HTERT RPE-1 (cell line): ENCODE measurements around the gene VPS13D.

Experiments used
- in situ Hi-C: fragments of 300-500 bp; cut with MboI; formaldehyde crosslinking; loops from 4 replicates; pipeline ENCODE4 v1.14.3; 2020; ENCODE audit warnings: low sequenced_read_pairs

The VPS13D gene

GRCh38 chr1:12285496-12286143, 55.8 kb downstream of the VPS13D start:
- in situ Hi-C loops, result no loop called here

GRCh38 chr1:12287869-12288268, 58.0 kb downstream of the VPS13D start:
- in situ Hi-C loops, result no loop called here

DNA sequence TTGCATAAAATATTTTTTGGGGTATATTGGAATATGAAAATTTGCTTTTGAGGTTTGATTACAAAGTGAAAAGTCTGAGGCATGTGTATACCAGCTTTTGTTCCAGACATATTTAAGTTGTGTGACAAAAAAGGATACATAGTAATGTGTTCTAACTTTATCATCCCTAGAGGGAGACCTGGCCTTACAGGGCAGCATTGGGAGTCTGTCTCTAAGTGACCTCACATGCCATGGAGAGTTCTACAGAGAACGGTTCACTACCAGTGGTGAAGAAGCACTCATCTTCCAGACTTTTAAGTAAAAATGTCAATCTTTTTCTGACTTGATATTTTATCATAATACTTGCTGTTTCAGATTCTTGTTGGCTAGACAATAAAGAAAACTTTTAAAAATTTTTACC, 61.0 kb downstream of the VPS13D start:
- in situ Hi-C loops, result no loop called here

DNA sequence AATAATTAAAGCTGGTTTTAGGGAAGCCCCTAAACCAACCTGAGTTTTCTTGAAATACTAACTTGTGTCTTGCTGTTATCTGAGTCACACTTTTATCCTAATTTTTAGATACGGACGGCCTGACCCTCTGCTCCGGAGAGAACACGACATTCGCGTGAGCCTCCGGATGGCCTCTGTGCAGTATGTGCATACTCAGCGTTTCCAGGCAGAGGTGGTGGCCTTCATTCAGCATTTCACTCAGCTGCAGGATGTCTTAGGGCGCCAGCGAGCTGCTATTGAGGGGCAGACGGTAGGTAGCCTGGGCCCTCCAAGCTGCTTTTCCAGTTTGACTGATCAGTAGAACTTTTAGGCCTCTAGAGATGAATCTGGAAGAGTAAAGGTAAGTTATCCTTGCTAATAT, 63.6 kb downstream of the VPS13D start:
- in situ Hi-C loops, result no loop called here

- in situ Hi-C loops, result no loop called here
Observed at GRCh38 chr1:12294076-12294475, 64.2 kb downstream of the VPS13D start.

DNA sequence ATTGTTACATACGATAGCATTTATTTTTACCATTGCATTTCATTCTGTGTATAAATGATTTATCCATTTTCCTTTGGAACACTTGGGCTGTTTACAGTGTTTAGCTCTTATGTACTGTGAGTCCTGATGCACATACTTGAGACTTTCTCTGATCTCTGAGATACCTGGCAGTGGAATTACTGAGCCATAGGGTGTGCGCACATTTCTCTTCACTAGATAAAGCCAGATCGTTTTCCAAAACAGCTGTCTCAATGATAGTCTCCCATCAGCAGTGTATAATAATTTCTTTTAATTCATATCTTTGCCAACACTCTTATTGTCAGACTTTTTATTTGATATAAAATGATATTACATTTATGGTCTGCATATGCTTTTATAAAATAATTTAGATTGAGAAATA, 66.2 kb downstream of the VPS13D start:
- in situ Hi-C loops, result no loop called here

DNA sequence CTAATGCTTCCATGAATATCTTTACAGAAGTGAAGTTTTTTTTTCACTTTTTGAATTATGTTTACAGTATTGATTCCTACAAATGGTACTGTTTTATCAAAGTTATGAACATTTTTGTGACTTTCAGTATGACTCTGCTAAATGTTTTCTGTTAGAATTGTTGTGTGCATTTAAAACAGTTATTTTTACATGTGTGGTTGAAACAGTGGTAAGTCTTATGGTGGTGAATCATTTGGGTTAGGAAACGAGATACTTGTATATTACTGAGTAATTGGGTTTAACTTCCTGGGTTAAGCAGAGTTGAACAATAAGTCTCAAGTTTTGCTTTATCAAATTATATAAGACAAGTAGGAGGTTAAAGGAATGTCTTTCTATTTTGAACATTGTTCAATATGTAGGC, 66.8 kb downstream of the VPS13D start:
- in situ Hi-C loops, result no loop called here

DNA sequence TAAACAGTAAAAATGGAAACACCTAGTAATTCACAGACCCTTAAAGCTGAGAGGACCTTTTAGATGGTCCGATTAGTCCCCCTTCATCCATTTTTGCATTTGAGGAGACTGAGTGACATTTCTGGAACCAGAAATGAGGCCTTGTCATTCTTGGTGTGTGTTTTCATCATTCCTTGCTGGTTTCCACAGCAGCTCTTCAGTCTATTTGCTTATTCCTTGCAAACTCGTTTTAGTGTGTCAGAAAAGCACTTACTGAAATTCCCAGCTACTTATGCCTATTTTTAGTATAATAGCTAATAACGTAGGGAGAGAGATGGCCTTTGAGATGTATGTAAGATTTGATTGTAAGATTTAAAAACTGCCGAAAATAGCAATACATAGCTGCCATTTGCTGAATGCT, 70.9 kb downstream of the VPS13D start:
- in situ Hi-C loops, result loop anchor here (25.0 kb wide), 1 partner anchor 362 kb away; no protein-coding TSS in a partner anchor

DNA sequence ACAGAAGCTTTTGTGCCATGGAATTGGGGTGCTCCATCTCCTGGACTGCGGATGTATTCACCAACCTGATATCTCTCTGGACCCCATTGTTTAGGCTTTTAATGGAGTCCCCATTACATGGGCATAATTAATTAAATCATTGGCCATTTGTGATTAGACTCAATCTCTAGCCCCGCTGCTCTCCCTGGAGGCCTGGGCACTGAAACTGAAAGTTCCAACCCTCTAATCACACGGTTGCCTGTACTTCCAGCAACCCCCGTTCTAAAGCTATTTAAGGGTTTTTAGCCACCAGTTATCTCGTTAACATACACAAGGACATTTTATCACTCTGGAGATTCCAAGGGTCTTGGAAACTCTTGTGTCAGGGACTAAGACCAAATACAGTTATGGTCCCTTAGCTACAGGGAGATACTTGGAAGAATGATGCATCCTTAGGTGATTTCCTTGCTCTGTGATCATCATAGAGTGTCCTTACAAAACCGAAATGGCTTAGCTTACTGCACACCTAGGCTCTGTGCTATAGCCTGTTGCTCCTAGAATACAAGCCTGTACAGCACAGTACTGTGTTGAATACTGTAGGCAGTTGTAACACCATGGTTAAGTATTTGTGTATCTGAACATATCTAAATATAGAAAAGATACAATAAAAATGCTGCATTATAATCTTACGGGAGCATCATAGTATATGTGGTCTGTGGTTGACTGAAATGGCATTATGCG, 71.8 kb downstream of the VPS13D start:
- in situ Hi-C loops, result loop anchor here (25.0 kb wide), 1 partner anchor 361 kb away; no protein-coding TSS in a partner anchor

GRCh38 chr1:12302798-12303447, 73.1 kb downstream of the VPS13D start:
- in situ Hi-C loops, result loop anchor here (25.0 kb wide), 1 partner anchor 359 kb away; no protein-coding TSS in a partner anchor

GRCh38 chr1:12305377-12305776, 75.5 kb downstream of the VPS13D start:
- in situ Hi-C loops, result loop anchor here (25.0 kb wide), 1 partner anchor 357 kb away; no protein-coding TSS in a partner anchor

DNA sequence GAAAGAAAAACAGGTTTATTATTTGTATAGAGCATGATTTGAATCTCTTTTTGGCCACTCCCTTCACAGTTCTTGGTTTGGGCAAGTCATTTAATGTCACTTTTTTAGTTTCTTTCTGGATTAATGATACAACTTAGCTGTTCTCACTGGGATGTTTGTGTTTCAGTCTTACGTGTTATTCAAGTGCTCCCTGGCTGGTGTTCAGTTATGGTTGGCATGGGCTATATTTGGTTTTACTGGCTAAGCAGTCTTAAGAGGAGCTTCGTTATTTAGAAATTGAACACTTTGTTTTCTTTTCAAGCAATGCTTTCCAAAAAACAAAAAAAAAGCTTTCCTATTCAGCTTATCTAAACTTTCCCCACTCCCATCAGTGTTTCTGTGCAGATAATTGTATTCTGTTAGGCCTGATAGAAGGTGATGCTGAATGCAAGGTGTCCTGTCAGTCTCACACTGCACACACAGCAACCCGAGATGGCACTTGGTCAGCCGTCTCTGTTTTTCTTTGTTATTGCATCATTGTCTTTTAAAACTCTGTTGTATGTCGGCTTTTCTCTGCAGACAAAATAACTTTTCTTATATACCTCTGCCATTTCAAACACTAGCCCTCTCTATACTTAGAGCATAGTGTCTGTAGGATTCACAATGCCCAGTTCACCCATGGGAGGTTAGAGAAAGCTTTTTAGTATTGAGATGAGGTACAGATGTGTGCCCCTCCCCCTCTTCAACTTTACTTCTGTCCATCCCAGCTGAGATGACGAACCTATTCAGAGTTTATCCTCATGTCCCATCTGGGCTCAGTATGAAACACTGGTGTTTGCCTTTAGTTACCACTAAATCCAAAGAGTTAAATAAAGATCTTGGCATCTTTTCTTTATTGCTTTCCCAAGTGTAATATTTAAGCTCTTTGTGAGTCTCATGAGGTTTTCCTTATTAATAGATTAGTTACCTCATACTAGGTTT, 80.2 kb downstream of the VPS13D start:
- in situ Hi-C loops, result loop anchor here (25.0 kb wide), 1 partner anchor 352 kb away; no protein-coding TSS in a partner anchor

- in situ Hi-C loops, result loop anchor here (25.0 kb wide), 1 partner anchor 348 kb away; no protein-coding TSS in a partner anchor
Observed at GRCh38 chr1:12314333-12314903, 84.6 kb downstream of the VPS13D start.

DNA sequence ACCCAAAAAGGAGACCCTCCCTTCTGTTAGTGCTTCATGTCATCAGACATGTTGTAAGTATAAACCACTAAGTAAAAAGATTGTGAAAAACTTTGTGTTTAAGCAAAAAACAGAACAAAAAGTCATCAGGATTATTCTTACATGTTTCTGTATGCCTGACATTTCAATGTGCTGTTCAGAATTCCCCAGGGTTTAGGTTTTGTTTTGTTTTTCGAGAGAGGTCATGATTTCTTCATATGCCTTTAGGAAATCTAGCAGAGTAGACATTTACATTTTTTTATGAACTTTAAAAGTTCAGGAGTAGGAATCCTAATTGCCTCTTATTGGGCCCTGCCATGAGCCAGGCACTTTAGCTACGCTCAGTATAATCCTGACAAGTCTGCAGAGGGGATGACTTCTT, 85.3 kb downstream of the VPS13D start:
- in situ Hi-C loops, result loop anchor here (25.0 kb wide), 1 partner anchor 347 kb away; no protein-coding TSS in a partner anchor

DNA sequence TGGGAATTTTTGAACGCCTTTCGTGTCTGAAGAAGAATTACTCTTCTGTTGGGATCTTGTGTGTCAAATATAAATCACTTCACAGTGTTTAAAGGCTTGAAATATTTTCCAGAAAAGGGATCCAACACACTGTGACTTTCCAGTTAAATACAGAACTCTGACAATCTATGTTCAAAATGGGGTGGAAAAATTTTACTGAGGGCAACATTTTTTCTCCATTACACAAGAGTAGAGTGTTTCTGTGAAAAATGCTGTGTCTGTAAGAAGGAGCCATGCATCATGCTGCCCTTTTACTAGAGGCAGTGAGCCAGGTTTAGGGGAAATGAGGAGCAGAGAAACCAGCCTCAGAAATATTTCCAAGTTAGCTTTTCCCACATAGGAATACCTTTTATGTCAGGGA, 86.5 kb downstream of the VPS13D start:
- in situ Hi-C loops, result loop anchor here (25.0 kb wide), 1 partner anchor 346 kb away; no protein-coding TSS in a partner anchor

DNA sequence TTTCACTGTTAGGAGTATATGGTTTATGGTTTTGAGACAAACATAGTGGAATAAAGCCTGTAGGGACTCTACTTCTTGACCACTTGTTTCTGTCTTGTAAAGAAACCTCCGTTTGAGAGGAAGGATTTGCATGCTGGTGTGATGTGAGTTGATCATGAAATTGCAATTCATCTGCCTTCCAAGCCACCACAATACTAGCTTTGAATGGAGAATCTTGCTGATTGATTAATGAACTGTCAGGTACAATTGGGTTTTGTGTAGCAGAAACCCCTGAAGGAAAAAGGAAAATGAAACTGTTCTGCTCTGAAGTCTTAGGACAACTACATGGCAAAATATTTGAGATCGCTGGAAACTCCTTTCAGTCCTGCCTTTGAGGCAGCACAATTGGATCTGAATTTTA, 90.7 kb downstream of the VPS13D start:
- in situ Hi-C loops, result loop anchor here (25.0 kb wide), 1 partner anchor 342 kb away; no protein-coding TSS in a partner anchor

DNA sequence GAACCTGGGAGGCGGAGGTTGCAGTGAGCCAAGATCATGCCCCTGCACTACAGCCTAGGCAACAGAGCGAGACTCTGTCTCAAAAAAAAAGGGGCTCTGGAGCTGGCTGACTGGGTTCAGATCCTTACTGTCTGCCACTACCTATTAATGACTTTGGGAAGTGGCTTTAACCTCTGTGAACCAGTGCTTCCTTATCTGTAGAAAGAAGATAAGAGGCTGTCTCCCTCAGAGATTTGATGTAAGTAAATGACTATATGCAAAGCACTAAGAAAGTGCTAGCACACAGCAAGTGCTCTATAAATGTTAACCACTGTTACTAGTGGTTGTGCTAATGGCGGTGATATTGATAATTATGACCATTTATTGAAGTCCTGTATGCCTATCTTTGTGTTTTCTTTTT, 94.6 kb downstream of the VPS13D start:
- in situ Hi-C loops, result loop anchor here (25.0 kb wide), 1 partner anchor 338 kb away; no protein-coding TSS in a partner anchor

DNA sequence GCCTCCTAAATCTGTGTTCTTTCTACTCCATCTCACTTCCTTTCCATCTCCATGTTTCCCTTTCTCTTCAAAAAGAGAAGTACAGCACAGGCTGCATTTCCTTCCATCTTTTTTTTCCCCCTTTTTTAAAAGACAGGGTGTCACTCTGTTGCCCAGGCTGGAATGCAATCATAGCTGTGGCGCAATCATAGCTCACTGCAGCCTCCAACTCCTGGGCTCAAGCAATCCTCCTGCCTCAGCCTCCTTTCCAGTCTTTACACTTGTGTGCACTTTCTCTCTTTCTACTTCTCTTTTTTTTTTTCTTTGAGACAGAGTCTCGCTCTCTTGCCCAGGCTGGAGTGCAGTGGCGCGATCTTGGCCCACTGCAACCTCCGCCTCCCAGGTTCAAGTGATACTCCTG, 95.1 kb downstream of the VPS13D start:
- in situ Hi-C loops, result loop anchor here (25.0 kb wide), 1 partner anchor 337 kb away; no protein-coding TSS in a partner anchor

DNA sequence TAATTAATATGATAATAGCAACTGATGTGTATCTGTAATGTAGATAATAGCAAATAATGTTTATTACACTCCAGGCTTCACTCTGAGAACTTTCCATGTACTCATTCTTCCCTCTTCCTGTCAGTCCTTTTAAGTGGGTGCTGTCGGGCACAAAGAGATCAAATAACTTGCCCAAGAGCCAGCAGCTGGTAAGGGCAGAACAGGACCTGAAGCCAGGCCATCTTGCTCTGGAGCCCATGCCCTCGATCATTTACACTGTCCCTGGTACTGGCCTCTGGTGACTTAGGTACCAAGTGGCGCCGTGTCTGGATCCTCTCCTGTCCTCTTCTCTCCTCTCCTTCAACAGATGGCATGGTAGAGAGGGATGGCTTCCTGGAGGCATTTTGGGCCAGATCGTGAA, 97.2 kb downstream of the VPS13D start:
- in situ Hi-C loops, result no loop called here

DNA sequence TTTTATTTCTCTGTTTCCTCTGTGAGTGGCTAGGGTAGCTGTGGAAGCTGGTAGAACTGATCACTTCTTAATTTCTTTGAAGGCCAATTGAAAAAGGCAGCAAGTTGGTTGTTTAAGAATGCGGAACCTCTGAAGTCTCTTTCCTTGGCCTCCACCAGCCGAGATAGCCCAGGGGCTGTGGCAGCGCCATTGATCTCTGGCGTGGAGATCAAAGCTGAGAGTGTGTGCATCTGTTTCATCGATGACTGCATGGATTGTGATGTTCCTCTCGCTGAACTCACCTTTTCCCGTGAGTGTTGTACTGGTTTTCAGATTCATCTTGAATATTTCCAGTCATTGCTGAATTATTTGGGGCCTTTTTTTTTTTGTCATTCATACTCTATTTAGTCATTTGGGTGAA, 97.7 kb downstream of the VPS13D start:
- in situ Hi-C loops, result no loop called here
